GM10847 (cell line): ENCODE data around the gene HMCN1.

ENCODE experiments used
- POLR2A ChIP-seq: IDR thresholded peaks from 2 replicates; pipeline ENCODE4 v1.6.1; 2011; ENCODE audit not compliant: insufficient read length; ENCODE audit errors: extremely low read depth

HMCN1 gene

DNA sequence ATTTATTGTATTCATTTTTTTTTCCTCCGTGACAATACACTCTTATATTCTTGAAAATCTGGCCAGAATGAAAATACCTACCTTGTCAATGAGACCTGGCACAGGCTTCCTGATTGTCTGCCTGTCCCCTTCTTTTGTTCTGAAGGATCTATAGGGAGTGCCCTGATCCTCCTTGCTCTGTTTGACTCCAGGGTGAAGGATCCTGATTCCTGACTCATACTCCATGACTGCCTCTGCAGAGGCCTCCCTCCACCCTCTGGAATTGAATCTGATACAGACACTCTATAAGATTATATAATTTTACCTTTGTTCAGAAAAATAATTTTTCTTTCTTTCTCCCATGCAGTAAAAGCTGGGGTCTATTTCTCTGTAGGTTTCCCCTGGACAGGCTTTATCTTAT is 116.2 kb downstream of the HMCN1 start:
- TF ChIP-seq POLR2A, result no peak

GRCh38 chr1:185853739-185854138 is 119.5 kb downstream of the HMCN1 start:
- TF ChIP-seq POLR2A, result no peak

- no peak for TF ChIP-seq POLR2A
Observed at GRCh38 chr1:185856482-185856881, 122.3 kb downstream of the HMCN1 start.

GRCh38 chr1:185857442-185857841 is 123.3 kb downstream of the HMCN1 start:
- no peak for TF ChIP-seq POLR2A

- TF ChIP-seq POLR2A, result no peak
Observed at GRCh38 chr1:185860311-185860710, 126.1 kb downstream of the HMCN1 start.

GRCh38 chr1:185860859-185861258 is 126.7 kb downstream of the HMCN1 start:
- TF ChIP-seq POLR2A, result no peak

GRCh38 chr1:185861630-185862029 is 127.4 kb downstream of the HMCN1 start:
- TF ChIP-seq POLR2A, result no peak

DNA sequence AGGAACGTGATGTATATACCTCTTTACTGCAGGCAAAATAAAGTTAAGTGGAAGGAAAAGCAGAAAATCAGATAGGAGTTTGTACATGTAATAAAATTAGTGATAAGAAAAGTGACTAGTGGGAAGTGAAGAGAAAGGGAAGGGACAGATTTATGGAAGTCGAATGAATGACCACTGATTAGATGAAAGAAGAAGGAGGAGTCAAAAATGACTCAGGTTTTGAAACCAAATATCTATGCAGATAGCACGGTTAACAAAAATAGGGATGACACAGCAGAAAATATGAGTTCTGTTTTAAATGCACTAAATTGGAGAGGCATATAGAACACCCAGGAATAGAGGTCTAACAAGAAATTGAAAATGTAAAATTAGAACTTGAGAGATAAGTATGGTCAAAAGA is 128.0 kb downstream of the HMCN1 start:
- TF ChIP-seq POLR2A, result no peak

GRCh38 chr1:185864331-185864730 is 130.1 kb downstream of the HMCN1 start:
- TF ChIP-seq POLR2A, result no peak

DNA sequence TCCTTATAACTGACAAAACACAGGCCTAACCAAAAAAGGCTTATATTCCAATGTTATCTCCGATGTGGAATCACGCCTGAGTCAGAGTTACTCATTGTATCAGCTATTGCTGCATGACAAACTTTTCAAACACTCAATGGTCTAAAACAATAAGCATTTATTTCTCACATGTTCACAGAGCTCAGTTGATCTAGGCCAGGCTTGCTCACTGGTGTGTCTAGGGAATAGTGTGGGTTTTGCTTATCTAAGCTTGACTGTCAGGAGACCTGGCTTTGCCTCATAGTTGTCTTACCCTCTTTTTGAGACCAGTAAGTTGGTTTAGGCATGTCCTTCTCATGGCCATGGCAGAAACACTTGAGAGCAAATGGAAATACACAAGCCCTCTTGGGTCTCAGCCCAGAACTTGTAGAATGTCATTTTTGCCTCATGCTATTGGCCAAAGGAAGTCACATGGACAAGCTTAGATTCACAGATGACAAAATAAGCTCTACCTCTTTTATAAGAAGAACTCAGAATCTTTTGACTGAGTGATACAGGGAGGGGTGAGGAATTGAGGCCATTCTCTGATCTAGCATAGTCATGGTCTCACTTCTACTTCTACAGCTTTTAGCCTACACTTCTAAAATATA is 130.8 kb downstream of the HMCN1 start:
- TF ChIP-seq POLR2A, result no peak

GRCh38 chr1:185869590-185869989 is 135.4 kb downstream of the HMCN1 start:
- TF ChIP-seq POLR2A, result no peak

DNA sequence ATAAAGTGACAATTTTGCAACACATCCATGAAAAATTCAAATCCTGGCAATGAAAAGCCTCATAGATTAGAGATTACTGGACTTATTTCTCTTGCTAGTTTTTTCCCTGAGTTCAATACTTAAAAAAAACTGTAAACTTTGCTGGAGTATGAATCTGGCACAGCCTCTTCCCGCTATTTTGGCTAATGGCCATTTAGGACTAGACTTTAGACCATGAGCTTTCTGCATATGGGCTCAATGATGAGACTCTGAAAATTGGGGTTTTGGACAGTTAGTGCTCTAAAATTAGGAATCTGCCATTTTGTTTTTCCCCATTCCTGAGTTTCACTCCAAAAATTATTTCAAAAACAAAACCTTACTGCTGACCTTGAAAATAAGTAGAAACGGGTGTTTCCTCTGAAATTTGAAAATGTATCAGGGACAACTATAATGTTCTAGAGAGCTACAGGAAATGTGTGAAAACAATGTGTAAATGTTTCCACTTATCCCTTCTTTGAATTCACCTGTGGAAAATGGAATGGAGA is 137.5 kb downstream of the HMCN1 start:
- no peak for TF ChIP-seq POLR2A

- TF ChIP-seq POLR2A, result no peak
Observed at GRCh38 chr1:185874246-185874645, 140.1 kb downstream of the HMCN1 start.

GRCh38 chr1:185880330-185880729 is 146.1 kb downstream of the HMCN1 start:
- TF ChIP-seq POLR2A, result no peak

DNA sequence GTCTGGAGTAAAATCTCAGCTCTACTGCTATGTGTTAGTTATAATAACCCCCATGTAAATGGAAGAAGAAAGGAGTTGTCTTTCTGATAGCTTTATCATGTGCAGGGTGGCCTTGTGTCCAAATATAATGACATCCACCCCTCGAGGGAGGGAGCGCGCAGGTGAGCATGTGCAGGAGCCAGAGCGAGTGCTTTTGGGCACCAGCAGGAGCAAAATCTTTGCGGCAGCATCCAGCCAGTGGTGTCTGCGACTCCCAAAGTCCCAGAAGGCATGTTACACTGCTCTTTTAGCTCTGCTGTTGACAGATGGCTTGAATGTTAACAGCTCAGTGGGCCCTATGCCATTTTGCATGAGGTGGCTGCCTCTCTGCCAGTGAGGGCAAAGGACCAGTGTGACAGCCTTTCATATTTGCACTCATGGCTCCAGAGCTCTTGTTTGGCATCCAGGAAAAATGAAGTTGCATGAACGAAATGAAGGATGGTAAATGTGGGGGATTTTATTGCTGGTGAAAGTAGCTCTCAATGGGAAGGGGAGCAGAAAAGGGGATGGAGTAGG is 146.7 kb downstream of the HMCN1 start:
- no peak for TF ChIP-seq POLR2A

DNA sequence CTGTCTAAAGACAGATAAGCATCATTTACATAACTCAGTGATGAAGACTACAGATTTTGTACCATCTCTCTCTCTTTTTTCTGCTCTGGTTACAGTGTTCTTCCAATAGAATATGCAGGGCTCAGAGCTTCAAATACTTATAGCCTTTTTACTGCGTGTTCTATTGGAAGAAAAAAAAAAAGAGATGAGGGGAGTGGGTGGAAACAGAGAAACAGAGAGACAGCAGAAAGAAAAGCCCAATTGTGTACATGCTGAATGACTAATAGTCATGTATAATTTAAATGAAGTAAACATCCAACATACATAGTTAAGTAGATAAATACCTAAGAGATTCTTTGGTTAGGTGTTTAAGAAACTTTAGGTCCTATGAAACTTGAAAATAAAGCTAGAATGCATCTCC is 151.9 kb downstream of the HMCN1 start:
- TF ChIP-seq POLR2A, result no peak

DNA sequence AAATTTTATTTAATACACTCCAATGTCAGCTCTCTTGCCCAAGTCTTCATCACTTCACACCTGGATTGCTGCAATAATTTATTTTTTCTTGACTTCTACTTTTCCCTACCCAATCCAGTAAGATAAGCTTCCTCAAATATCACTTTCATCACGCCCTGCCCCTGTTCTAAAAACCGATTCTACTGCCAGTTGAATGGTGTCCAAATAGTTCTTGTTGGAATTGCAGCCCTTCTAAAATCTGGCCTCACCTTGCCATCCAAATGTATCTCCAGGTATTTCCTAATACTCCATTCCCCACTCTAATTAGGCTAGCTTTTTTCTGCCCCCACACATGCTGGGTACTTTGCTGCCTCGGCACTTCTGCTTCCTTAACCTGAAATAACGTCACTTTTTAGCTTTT is 152.5 kb downstream of the HMCN1 start:
- TF ChIP-seq POLR2A, result no peak
